HepG2 (cell line): Measurements from ENCODE around the gene DOCK2. TPM values are rescaled to one million over a fixed set of nuclear protein-coding genes. Genes with fewer than 3 reads are reported as not detected.

Source experiments
- ATAC-seq: fragments of 200-7000 bp; cut with Tn5 transposase; 3 replicates; pipeline ENCODE4 v1.9.1; 2020; ENCODE audit warnings: mild to moderate bottlenecking, moderate library complexity
- BruUV-seq: library from RNA; stranded (reverse); fragments of 400-500 nt; replicated peaks from 2 replicates; lab custom pipeline; 2021; lab: Mats Ljungman, UMichigan
- CTCF ChIA-PET: fragments of 300-600 bp; formaldehyde crosslinking; extraction: SDS; loops from one replicate; lab custom pipeline; 2021; ENCODE audit warnings: low total read pairs, inconsistent platforms, low intra/inter-chr PET ratio; lab: Yijun Ruan, JAX
- POLR2A ChIA-PET: fragments of 350-600 bp; sonication (Branson Sonifier 250); formaldehyde crosslinking; loops from one replicate; lab custom pipeline; 2020; ENCODE audit warnings: antibody characterized with exemption, inconsistent platforms; lab: Yijun Ruan, JAX
- DNase-seq: peaks from one replicate; pipeline ENCODE4 v3.0.0-alpha.2; 2015; ENCODE audit warnings: low spot score
- FAIRE-seq: peaks from 3 replicates; lab custom pipeline; 2011; peaks lifted over from hg19 to GRCh38; lab: Jason Lieb, UNC
- H2AFZ ChIP-seq: one replicate; pipeline ENCODE4 v1.6.1; 2011; ENCODE audit warnings: low read length, inconsistent platforms
- H3K27ac ChIP-seq: fragments of 300-600 bp; 3 replicates; pipeline ENCODE4 v1.8.0; 2011; ENCODE audit warnings: mixed run types, mild to moderate bottlenecking, mixed read lengths, low read length, inconsistent platforms; ENCODE audit not compliant: insufficient read depth; ENCODE audit errors: extremely low read length
- H3K27me3 ChIP-seq, 2 experiments: fragments of 200-600 bp in 1 of 2; 2 replicates in 1 of 2; 3 replicates in 1 of 2; pipeline versions ENCODE4 v1.6.0 to v1.8.0; 2011; ENCODE audit warnings: low read length in 2 of 2, mild to moderate bottlenecking in 2 of 2, moderate library complexity in 2 of 2, inconsistent platforms in 1 of 2; ENCODE audit not compliant: insufficient read depth in 2 of 2, control insufficient read depth in 1 of 2
- H3K36me3 ChIP-seq, 2 experiments: fragments of 200-600 bp in 1 of 2; replicated peaks in 1 of 2; 2 replicates in 1 of 2; 3 replicates in 1 of 2; pipeline versions ENCODE4 v1.5.1 to v1.8.0; 2011; ENCODE audit warnings: low read length in 2 of 2, inconsistent platforms in 1 of 2; ENCODE audit not compliant: insufficient read depth in 2 of 2, control insufficient read depth in 1 of 2
- H3K4me1 ChIP-seq: 2 replicates; pipeline ENCODE4 v1.5.1; 2012; ENCODE audit warnings: low read length, inconsistent platforms; ENCODE audit not compliant: insufficient read depth
- H3K4me2 ChIP-seq: 2 replicates; pipeline ENCODE4 v1.6.0; 2011; ENCODE audit warnings: low read depth, low read length, inconsistent platforms
- H3K4me3 ChIP-seq, 3 experiments: fragments of 200-600 bp in 1 of 3; sonication (generic), shearing (Covaris generic) in 1 of 3; replicated peaks in 1 of 3; 2 replicates each; pipeline ENCODE4 v1.5.1; 2011 to 2016; ENCODE audit warnings: low read length in 3 of 3, inconsistent platforms in 2 of 3, low read depth in 2 of 3, mild to moderate bottlenecking in 2 of 3, control low read depth in 1 of 3, mixed read lengths in 1 of 3; ENCODE audit not compliant: insufficient read depth in 1 of 3
- H3K79me2 ChIP-seq: one replicate; pipeline ENCODE4 v1.6.1; 2011; ENCODE audit warnings: low read length, inconsistent platforms; ENCODE audit not compliant: insufficient read depth
- H3K9ac ChIP-seq: 2 replicates; pipeline ENCODE4 v1.6.0; 2011; ENCODE audit warnings: mild to moderate bottlenecking, low read depth, low read length, inconsistent platforms; ENCODE audit not compliant: insufficient read depth
- H3K9me3 ChIP-seq: 2 replicates; pipeline ENCODE4 v1.5.1; 2012; ENCODE audit warnings: mild to moderate bottlenecking, low read length
- H4K20me1 ChIP-seq: 2 replicates; pipeline ENCODE4 v1.6.0; 2011; ENCODE audit warnings: inconsistent platforms, mild to moderate bottlenecking, low read length, moderate library complexity; ENCODE audit not compliant: insufficient read depth
- BCLAF1 ChIP-seq: fragments of 450-650 bp; IDR thresholded peaks from 2 replicates; pipeline ENCODE4 v1.6.1; 2017; ENCODE audit warnings: mild to moderate bottlenecking
- EZH2 ChIP-seq: conservative IDR thresholded peaks from 2 replicates; pipeline ENCODE4 v1.6.1; 2012; ENCODE audit warnings: mild to moderate bottlenecking, low read depth, low read length, moderate library complexity
- JUN ChIP-seq: sonication (generic); formaldehyde crosslinking; IDR thresholded peaks from 2 replicates; pipeline ENCODE4 v1.4.0; 2020; ENCODE audit warnings: mild to moderate bottlenecking, missing genetic modification reagents
- KDM5A ChIP-seq: fragments of 200-600 bp; sonication (generic); IDR thresholded peaks from 2 replicates; pipeline ENCODE4 v1.7.0; 2018; ENCODE audit warnings: antibody characterized with exemption, mild to moderate bottlenecking, low read length, borderline replicate concordance
- KLF12 ChIP-seq: sonication (generic); formaldehyde crosslinking; IDR thresholded peaks from 2 replicates; pipeline ENCODE4 v1.4.0; 2020; ENCODE audit warnings: missing genetic modification reagents, borderline replicate concordance
- MAZ ChIP-seq, 2 experiments: sonication (generic) in 1 of 2; formaldehyde crosslinking in 1 of 2; IDR thresholded peaks; 2 replicates each; pipeline versions ENCODE4 v1.5.0 to v1.6.1; 2012 to 2020; ENCODE audit warnings: low read depth in 2 of 2, mild to moderate bottlenecking in 2 of 2, borderline replicate concordance in 1 of 2, improper control_type of control experiment in 1 of 2, low read length in 1 of 2, missing genetic modification reagents in 1 of 2, moderate library complexity in 1 of 2
- NR0B2 ChIP-seq: sonication (generic); formaldehyde crosslinking; IDR thresholded peaks from 2 replicates; pipeline ENCODE4 v1.4.0; 2020; ENCODE audit warnings: mild to moderate bottlenecking, missing genetic modification reagents
- REL ChIP-seq: sonication (generic); formaldehyde crosslinking; conservative IDR thresholded peaks from 2 replicates; pipeline ENCODE4 v1.8.0; 2022; ENCODE audit warnings: mild to moderate bottlenecking, missing genetic modification reagents, moderate library complexity
- SIN3B ChIP-seq: fragments of 150-350 bp; IDR thresholded peaks from 2 replicates; pipeline ENCODE4 v1.6.1; 2014; ENCODE audit warnings: low read length
- ZBTB1 ChIP-seq: sonication (generic); formaldehyde crosslinking; IDR thresholded peaks from 2 replicates; pipeline ENCODE4 v1.4.0; 2020; ENCODE audit warnings: missing genetic modification reagents, borderline replicate concordance
- ZBTB14 ChIP-seq: sonication (generic); formaldehyde crosslinking; IDR thresholded peaks from 2 replicates; pipeline ENCODE4 v1.4.0; 2020; ENCODE audit warnings: missing genetic modification reagents
- ZC3H13 ChIP-seq: sonication (generic); formaldehyde crosslinking; IDR thresholded peaks from 2 replicates; pipeline ENCODE4 v1.8.1; 2023; ENCODE audit warnings: mild to moderate bottlenecking, missing genetic modification reagents, moderate library complexity
- ZMAT3 ChIP-seq: sonication (generic); formaldehyde crosslinking; conservative IDR thresholded peaks from 2 replicates; pipeline ENCODE4 v1.7.0; 2021; ENCODE audit warnings: missing genetic modification reagents
- ZNF772 ChIP-seq: sonication (generic); formaldehyde crosslinking; IDR thresholded peaks from 2 replicates; pipeline ENCODE4 v1.5.0; 2020; ENCODE audit warnings: mild to moderate bottlenecking, missing genetic modification reagents
- WGBS: methylation state at CpG from one replicate; pipeline ENCODE4 v1.1.6; 2017; ENCODE audit warnings: low lambda C conversion rate; 5-methylcytosine and 5-hydroxymethylcytosine counted together
- in situ Hi-C: cut with HindIII; loops from 2 replicates; pipeline ENCODE4 v1.10.0; 2017; ENCODE audit warnings: low pct_unique_long_range_greater_than_20kb; ENCODE audit not compliant: extremely low pct_ligation_motif_present
- intact Hi-C: fragments of 100-400 bp; cut with micrococcal nuclease; formaldehyde crosslinking; loops from one replicate; pipeline ENCODE4 v1.10.0; 2022; ENCODE audit not compliant: unreplicated experiment
- polyA plus RNA-seq, 8 experiments: library from polyadenylated mRNA; depleted of rRNA in 3 of 8; stranded (reverse) in 7 of 8; unstranded in 1 of 8; fragments of >200 nt; fragmentation: Illumina TruSeq in 4 of 8; extraction: Trizol in 4 of 8; gene quantifications; 2 replicates each; pipeline versions ENCODE4 v1.2.1 to v1.2.3, GENCODE V29; 2011 to 2016; ENCODE audit warnings: low read depth in 4 of 8, missing spikeins in 1 of 8, mixed read lengths in 1 of 8; ENCODE audit not compliant: insufficient read depth in 1 of 8
- total RNA-seq, 5 experiments: library from RNA; depleted of rRNA; stranded (reverse); fragments of >200 nt; fragmentation: Illumina TruSeq; extraction: Trizol; gene quantifications; 2 replicates each; pipeline ENCODE4 v1.2.3, GENCODE V29; 2016; ENCODE audit warnings: low read depth in 1 of 5
- TF ChIP-seq, protein P1 (sequence below): sonication (generic); formaldehyde crosslinking; IDR thresholded peaks from 2 replicates; pipeline ENCODE4 v1.4.0; 2020; ENCODE audit warnings: low read depth, mild to moderate bottlenecking, missing genetic modification reagents

The DOCK2 gene
- total and polyA plus RNA-seq, 2 of the 13 experiments (the other 11 are each of a cell fraction or from before 2014, with no cell fraction given), result not detected

GRCh38 chr5:170104299-170104698 lies 467.2 kb downstream of the DOCK2 start:
- no peak for FAIRE-seq
- Histone ChIP-seq H3K4me3 (no peak overlapping the region), H3K36me3 (no peaks in the 10 kb centered on the region), H3K9me3 (no peaks in the 10 kb centered on the region), H3K4me2 (no peak overlapping the region), H4K20me1 (no peaks in the 10 kb centered on the region), H3K4me1 (no peaks in the 10 kb centered on the region), H3K9ac (no peak overlapping the region), H3K27ac (no peak overlapping the region), H2AFZ (no peak overlapping the region), H3K79me2 (no peaks in the 10 kb centered on the region), H3K27me3 (peaks cover 0 to 6% of the 10 kb centered on the region in 2 experiments; a peak in 2 of 5 replicates)
- DNase-seq, result no peak
- POLR2A ChIA-PET, result no interaction called here
- CTCF ChIA-PET, result no interaction called here
- ATAC-seq, result no peak
- in situ Hi-C loops (loop anchor here (5.0 kb wide), 2 partner anchors 78 to 318 kb away; no protein-coding TSS in a partner anchor), intact Hi-C loops (no loop called here)
- no TSS peak for BruUV-seq
- WGBS, result 10% methylated on average over 5 of the region's 6 CpGs
- TF ChIP-seq ZC3H13 (CRISPR knock-in tag) (no peak), ZBTB1 (CRISPR knock-in tag) (no peak), JUN (no peak), ZMAT3 (CRISPR knock-in tag) (no peak), KLF12 (CRISPR knock-in tag) (no peak), ZNF772 (CRISPR knock-in tag) (no peak), REL (CRISPR knock-in tag) (no peak), NR0B2 (CRISPR knock-in tag) (no peak), ZBTB14 (no peak), KDM5A (no peak), EZH2 (no peak), BCLAF1 (no peak), MAZ (IDR thresholded peaks at IDR 0.05; ENCODE audit: borderline replicate concordance, low read depth, low read length) (no peak), MAZ (CRISPR knock-in tag; IDR thresholded peaks at IDR 0.05; ENCODE audit: low read depth) (no peak), SIN3B (no peak)
- TF ChIP-seq, protein P1, sequence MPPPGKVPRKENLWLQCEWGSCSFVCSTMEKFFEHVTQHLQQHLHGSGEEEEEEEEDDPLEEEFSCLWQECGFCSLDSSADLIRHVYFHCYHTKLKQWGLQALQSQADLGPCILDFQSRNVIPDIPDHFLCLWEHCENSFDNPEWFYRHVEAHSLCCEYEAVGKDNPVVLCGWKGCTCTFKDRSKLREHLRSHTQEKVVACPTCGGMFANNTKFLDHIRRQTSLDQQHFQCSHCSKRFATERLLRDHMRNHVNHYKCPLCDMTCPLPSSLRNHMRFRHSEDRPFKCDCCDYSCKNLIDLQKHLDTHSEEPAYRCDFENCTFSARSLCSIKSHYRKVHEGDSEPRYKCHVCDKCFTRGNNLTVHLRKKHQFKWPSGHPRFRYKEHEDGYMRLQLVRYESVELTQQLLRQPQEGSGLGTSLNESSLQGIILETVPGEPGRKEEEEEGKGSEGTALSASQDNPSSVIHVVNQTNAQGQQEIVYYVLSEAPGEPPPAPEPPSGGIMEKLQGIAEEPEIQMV (CRISPR knock-in tag), result no peak
